AG09309 (cell line): ENCODE measurements around the gene AATF.

ENCODE experiments used
- DNase-seq: peaks from one replicate; pipeline ENCODE4 v3.0.0-alpha.2; 2010; ENCODE audit warnings: low read depth
- H3K4me3 ChIP-seq: 2 replicates; pipeline ENCODE4 v1.5.1; 2011; ENCODE audit warnings: mild to moderate bottlenecking, low read depth, low read length, moderate library complexity; ENCODE audit not compliant: control insufficient read depth
- TF ChIP-seq, protein P1 (sequence below): IDR thresholded peaks from 2 replicates; pipeline ENCODE4 v1.5.1; 2011; ENCODE audit warnings: mild to moderate bottlenecking, low read depth, low read length, inconsistent platforms; ENCODE audit not compliant: insufficient read depth, control insufficient read depth; ENCODE audit errors: missing control alignments

The AATF gene

DNA sequence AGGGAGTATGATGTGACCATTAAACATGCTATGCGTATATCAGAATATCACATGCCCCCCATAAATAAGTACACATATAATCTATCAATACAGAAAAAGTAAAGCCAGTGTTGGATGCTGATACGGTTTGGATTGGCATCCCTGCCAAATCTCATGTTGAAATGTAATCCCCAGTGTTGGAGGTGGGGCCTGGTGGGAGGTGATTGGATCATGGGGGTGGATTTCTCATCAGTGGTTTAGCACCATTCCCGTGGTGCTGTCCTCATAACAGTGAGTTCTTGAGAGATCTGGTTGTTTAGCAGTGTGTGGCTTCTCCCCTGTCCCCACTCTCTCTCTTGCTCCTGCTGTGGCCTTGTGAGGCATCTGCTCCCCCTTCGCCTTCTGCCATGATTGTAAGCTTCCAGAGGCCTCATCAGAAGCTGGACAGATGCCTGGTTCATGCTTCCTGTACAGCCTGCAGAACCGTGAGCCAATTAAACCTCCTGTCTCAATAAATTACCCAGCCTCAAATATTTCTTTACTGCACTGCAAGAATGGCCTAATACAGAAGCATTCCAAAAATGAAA lies 88.9 kb downstream of the AATF start:
- no peak for DNase-seq
- TF ChIP-seq, protein P1, sequence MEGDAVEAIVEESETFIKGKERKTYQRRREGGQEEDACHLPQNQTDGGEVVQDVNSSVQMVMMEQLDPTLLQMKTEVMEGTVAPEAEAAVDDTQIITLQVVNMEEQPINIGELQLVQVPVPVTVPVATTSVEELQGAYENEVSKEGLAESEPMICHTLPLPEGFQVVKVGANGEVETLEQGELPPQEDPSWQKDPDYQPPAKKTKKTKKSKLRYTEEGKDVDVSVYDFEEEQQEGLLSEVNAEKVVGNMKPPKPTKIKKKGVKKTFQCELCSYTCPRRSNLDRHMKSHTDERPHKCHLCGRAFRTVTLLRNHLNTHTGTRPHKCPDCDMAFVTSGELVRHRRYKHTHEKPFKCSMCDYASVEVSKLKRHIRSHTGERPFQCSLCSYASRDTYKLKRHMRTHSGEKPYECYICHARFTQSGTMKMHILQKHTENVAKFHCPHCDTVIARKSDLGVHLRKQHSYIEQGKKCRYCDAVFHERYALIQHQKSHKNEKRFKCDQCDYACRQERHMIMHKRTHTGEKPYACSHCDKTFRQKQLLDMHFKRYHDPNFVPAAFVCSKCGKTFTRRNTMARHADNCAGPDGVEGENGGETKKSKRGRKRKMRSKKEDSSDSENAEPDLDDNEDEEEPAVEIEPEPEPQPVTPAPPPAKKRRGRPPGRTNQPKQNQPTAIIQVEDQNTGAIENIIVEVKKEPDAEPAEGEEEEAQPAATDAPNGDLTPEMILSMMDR, result no peak

DNA sequence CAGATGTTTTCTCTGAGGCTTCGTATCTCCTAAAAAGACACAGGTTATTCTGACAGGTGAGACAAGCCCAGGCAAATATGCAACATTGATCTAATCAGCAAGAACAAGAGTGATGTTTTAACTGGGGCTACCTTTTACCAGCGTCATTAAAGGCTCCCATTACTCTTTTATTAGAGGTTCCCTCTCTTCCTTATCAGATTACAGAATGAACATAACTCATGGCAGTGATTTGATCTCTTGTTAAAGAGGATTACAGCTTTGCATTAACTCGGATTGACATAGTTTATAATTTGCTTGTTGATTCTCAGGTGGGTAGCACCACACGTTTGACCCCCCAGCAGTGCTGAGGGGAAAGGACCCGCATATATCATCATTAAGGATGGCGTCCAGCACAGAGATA lies 90.5 kb downstream of the AATF start:
- H3K4me3 ChIP-seq, result no peak overlapping the region
- DNase-seq, result no peak
- TF ChIP-seq, protein P1, result no peak

More for the DNA sequence above, 88.9 kb downstream of the AATF start:
- H3K4me3 ChIP-seq, result no peak overlapping the region

DNA sequence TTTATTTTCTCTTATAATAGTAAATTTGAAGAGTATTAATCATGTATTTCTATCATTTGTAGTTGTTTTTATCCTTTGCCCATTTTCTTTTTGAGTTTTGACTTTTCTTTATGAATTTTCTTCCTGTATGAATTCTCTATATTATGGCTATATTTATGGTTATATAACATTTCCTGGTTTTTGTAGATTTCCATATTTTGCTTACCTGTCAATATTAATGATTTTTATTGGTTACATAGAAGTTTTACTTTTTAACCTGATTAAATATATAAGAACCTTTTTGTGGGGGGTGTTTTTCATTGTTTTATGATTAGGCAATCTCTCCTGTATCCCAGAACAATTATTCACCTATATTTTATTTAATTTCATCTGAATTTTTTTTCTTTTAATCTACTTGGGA lies 93.2 kb downstream of the AATF start:
- no peak for DNase-seq
- TF ChIP-seq, protein P1, result no peak

DNA sequence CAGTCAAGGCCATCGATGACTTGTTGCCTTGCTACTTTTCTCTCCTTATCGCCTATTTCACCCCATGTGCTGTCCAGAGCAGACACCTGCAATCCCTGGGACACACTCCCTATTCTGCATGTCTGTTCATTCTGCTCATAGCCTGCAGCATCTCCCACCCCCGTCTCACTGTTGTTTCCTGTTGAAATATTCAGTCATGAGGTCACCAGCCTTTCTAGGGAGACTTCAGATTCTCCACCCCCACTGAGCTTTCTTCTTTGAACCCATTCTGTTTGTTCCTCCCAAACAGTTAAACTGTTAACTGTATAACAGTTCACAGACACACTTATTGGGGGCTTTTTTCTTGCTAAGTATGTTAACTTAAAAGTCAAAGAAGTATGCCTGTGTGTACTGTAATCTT lies 94.4 kb downstream of the AATF start:
- H3K4me3 ChIP-seq, result no peak overlapping the region
- DNase-seq, result no peak
- TF ChIP-seq, protein P1, result no peak

More for the DNA sequence above, 93.2 kb downstream of the AATF start:
- no peak overlapping the region for H3K4me3 ChIP-seq

DNA sequence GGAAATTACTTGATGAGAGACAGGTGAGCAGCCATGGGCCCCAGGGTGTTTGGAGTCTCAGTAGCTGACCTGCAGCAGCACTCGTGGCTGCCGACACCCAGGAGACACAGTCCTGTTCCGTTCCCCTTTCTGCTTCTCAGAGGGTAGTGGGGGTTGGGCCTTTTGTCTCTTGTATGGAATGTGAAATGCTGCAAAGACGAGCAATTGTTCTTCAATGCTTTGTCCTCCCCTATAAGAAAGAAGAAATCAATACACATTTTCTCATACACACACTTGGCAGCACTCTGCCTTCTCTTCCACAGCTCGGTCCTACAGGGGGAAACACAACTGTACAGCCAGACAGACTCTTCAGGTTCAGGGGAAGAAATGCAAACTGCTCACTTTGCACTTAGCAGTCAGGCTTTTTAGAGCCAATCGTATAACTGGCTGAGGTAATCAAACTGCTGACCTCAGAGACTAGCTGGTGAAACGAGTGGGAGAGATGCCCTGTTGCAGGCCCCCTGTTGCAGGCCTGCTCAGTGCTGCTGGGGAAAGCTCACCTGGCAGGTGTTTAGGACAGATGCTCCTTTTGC lies 96.7 kb downstream of the AATF start:
- no peak for DNase-seq
- no peak overlapping the region for H3K4me3 ChIP-seq
- TF ChIP-seq, protein P1, result no peak

DNA sequence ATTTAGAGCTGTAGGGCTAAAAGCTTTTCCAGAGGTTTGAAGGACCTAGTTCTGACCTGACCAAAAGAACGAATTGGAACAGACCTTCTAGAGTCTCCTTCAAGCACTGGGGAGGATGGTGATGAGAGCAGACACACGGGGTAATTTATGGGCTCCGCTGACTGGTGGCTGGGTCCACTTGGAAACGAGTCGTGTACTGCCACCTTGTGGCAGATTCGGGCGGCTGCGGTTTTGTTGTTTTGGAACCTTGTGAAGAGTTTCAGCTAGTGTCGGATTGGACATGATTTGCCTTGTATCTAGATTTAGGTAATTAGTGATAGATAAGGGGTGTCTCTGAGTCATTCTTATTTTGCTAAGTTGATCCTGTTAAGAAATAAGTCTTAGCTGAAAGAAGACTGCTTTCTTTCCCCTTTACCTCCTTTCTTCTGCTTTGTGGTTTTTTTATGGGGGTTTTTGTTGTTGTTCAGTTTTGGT lies 98.9 kb downstream of the AATF start:
- no peak overlapping the region for H3K4me3 ChIP-seq
- TF ChIP-seq, protein P1, result peak; percentile 91
- peak; percentile 56 for DNase-seq
